SU-DHL-6 (cell line): ENCODE measurements around the gene CDH23.

Experiments
- H2AFZ ChIP-seq: fragments of 200-600 bp; sonication (generic); 2 replicates; pipeline ENCODE4 v1.6.1; 2014; ENCODE audit warnings: low read depth, mild to moderate bottlenecking, moderate library complexity, mixed read lengths, antibody characterized with exemption, low read length; ENCODE audit not compliant: severe bottlenecking
- H3F3A ChIP-seq: fragments of 200-600 bp; shearing (Covaris generic); 2 replicates; pipeline ENCODE4 v1.6.0; 2016; ENCODE audit warnings: antibody characterized with exemption, mild to moderate bottlenecking; ENCODE audit not compliant: insufficient read depth
- H3K27ac ChIP-seq: fragments of 200-600 bp; sonication (generic); 2 replicates; pipeline ENCODE4 v1.5.1; 2016; ENCODE audit warnings: low read depth, mild to moderate bottlenecking, low read length, moderate library complexity, mixed read lengths
- H3K27me3 ChIP-seq: fragments of 200-600 bp; sonication (generic), shearing (Covaris generic); 2 replicates; pipeline ENCODE4 v1.6.0; 2014; ENCODE audit warnings: mild to moderate bottlenecking, low read length
- H3K36me3 ChIP-seq: fragments of 200-600 bp; sonication (generic); 2 replicates; pipeline ENCODE4 v1.6.1; 2014; ENCODE audit warnings: mild to moderate bottlenecking, low read length, mixed read lengths
- H3K4me2 ChIP-seq: fragments of 300-600, 200-600 bp; shearing (Covaris generic), sonication (generic); 2 replicates; pipeline ENCODE4 v1.6.0; 2014; ENCODE audit warnings: low read length, low read depth, mild to moderate bottlenecking; ENCODE audit not compliant: poor library complexity, severe bottlenecking
- H3K4me3 ChIP-seq: fragments of 200-600 bp; sonication (generic); 2 replicates; pipeline ENCODE4 v1.5.1; 2014; ENCODE audit warnings: antibody characterized with exemption, low read length, mild to moderate bottlenecking, mixed read lengths; ENCODE audit not compliant: insufficient read depth, poor library complexity, severe bottlenecking
- H3K79me2 ChIP-seq: fragments of 200-600 bp; sonication (generic); 2 replicates; pipeline ENCODE4 v1.6.1; 2014; ENCODE audit warnings: mild to moderate bottlenecking, low read length, moderate library complexity; ENCODE audit not compliant: insufficient read depth
- H3K9ac ChIP-seq: fragments of 200-600 bp; sonication (generic); 2 replicates; pipeline ENCODE4 v1.7.0; 2014; ENCODE audit warnings: mild to moderate bottlenecking, low read length
- H3K9me2 ChIP-seq: fragments of 200-600 bp; sonication (generic); replicated peaks from 2 replicates; pipeline ENCODE4 v1.6.1; 2014; ENCODE audit warnings: low read length; ENCODE audit not compliant: insufficient read depth
- H3K9me3 ChIP-seq: fragments of 200-600 bp; sonication (generic); 2 replicates; pipeline ENCODE4 v1.6.1; 2014; ENCODE audit warnings: low read length, mixed read lengths; ENCODE audit not compliant: insufficient read depth
- H4K20me1 ChIP-seq: fragments of 200-600 bp; sonication (generic); 2 replicates; pipeline ENCODE4 v1.6.1; 2014; ENCODE audit warnings: low read depth, mild to moderate bottlenecking, antibody characterized with exemption, low read length, moderate library complexity, mixed read lengths
- CTCF ChIP-seq: fragments of 200-600 bp; sonication (generic); IDR thresholded peaks from one replicate; pipeline ENCODE4 v1.5.1; 2017; ENCODE audit warnings: antibody characterized with exemption, mild to moderate bottlenecking, low read length, moderate library complexity; ENCODE audit not compliant: insufficient read depth, poor library complexity, severe bottlenecking
- EZH2phosphoT487 ChIP-seq: fragments of 200-600 bp; sonication (generic), shearing (Covaris generic); conservative IDR thresholded peaks from 2 replicates; pipeline ENCODE4 v1.6.1; 2018; ENCODE audit warnings: mild to moderate bottlenecking, antibody characterized with exemption, low read length, moderate library complexity, mixed read lengths

Gene CDH23

GRCh38 chr10:71819985-71820384 is 423.3 kb downstream of the CDH23 start:
- H3K79me2 ChIP-seq, result no peaks in the 10 kb centered on the region
- no peaks in the 10 kb centered on the region for H3F3A ChIP-seq
- H3K9me3 ChIP-seq, result no peaks in the 10 kb centered on the region
- H3K4me2 ChIP-seq, result no peak overlapping the region
- no peaks in the 10 kb centered on the region for H3K9me2 ChIP-seq
- no peak for TF ChIP-seq EZH2phosphoT487
- H3K9ac ChIP-seq, result no peak overlapping the region
- no peak overlapping the region for H2AFZ ChIP-seq
- H3K27me3 ChIP-seq, result no peaks in the 10 kb centered on the region
- no peaks in the 10 kb centered on the region for H3K36me3 ChIP-seq
- H3K4me3 ChIP-seq, result no peak overlapping the region
- H3K27ac ChIP-seq, result no peak overlapping the region
- no peaks in the 10 kb centered on the region for H4K20me1 ChIP-seq

- H3F3A ChIP-seq, result no peaks in the 10 kb centered on the region
- no peak overlapping the region for H3K4me3 ChIP-seq
- H3K79me2 ChIP-seq, result no peaks in the 10 kb centered on the region
- no peaks in the 10 kb centered on the region for H3K9me3 ChIP-seq
- TF ChIP-seq EZH2phosphoT487 (no peak), CTCF (no peak)
- no peak overlapping the region for H3K4me2 ChIP-seq
- no peaks in the 10 kb centered on the region for H3K9me2 ChIP-seq
- H4K20me1 ChIP-seq, result no peaks in the 10 kb centered on the region
- H2AFZ ChIP-seq, result no peak overlapping the region
- no peak overlapping the region for H3K27ac ChIP-seq
- H3K27me3 ChIP-seq, result no peaks in the 10 kb centered on the region
- no peak overlapping the region for H3K9ac ChIP-seq
- no peaks in the 10 kb centered on the region for H3K36me3 ChIP-seq
Observed at GRCh38 chr10:71820966-71821365, 424.2 kb downstream of the CDH23 start.

- no peak overlapping the region for H3K4me3 ChIP-seq
- no peak overlapping the region for H3K27ac ChIP-seq
- no peak overlapping the region for H3K9ac ChIP-seq
- no peaks in the 10 kb centered on the region for H3K79me2 ChIP-seq
- no peaks in the 10 kb centered on the region for H3K27me3 ChIP-seq
- H3K9me3 ChIP-seq, result no peaks in the 10 kb centered on the region
- H3K9me2 ChIP-seq, result no peaks in the 10 kb centered on the region
- H3F3A ChIP-seq, result no peaks in the 10 kb centered on the region
- H3K4me2 ChIP-seq, result no peak overlapping the region
- TF ChIP-seq CTCF (no peak), EZH2phosphoT487 (no peak)
- no peak overlapping the region for H2AFZ ChIP-seq
- H4K20me1 ChIP-seq, result no peaks in the 10 kb centered on the region
- H3K36me3 ChIP-seq, result no peaks in the 10 kb centered on the region
Observed at GRCh38 chr10:71821909-71822763, 425.4 kb downstream of the CDH23 start.

GRCh38 chr10:71823356-71823755 is 426.6 kb downstream of the CDH23 start:
- Histone ChIP-seq H2AFZ (no peak overlapping the region), H3K9me3 (no peaks in the 10 kb centered on the region), H3F3A (no peaks in the 10 kb centered on the region), H3K79me2 (no peaks in the 10 kb centered on the region), H3K36me3 (no peaks in the 10 kb centered on the region), H3K27me3 (no peaks in the 10 kb centered on the region), H3K4me2 (no peak overlapping the region), H3K4me3 (no peak overlapping the region), H4K20me1 (no peaks in the 10 kb centered on the region), H3K9me2 (no peaks in the 10 kb centered on the region), H3K9ac (no peak overlapping the region), H3K27ac (no peak overlapping the region)
- TF ChIP-seq CTCF (no peak), EZH2phosphoT487 (no peak)
